ENCODE data around the gene HJURP.

GRCh38 chr2:233796254-233796653 is 58.1 kb downstream of the HJURP start:
- no peak for TF ChIP-seq CSDC2 (CRISPR knock-in tag; IDR thresholded peaks at IDR 0.05)
- no peak for TF ChIP-seq ZFP3 (CRISPR knock-in tag; IDR thresholded peaks at IDR 0.05)
- no peak for TF ChIP-seq TCF4 (CRISPR knock-in tag; IDR thresholded peaks at IDR 0.05; ENCODE audit: borderline replicate concordance)
- no peak for TF ChIP-seq RARB (CRISPR knock-in tag; IDR thresholded peaks at IDR 0.05)
- no peak for TF ChIP-seq ZNF8 (CRISPR knock-in tag; IDR thresholded peaks at IDR 0.05)
- TF ChIP-seq ZNF565 (CRISPR knock-in tag; conservative IDR thresholded peaks at IDR 0.05; ENCODE audit: low read depth), result no peak
- no peak for TF ChIP-seq BACH2 (CRISPR knock-in tag; IDR thresholded peaks at IDR 0.05; ENCODE audit: borderline replicate concordance)
- TF ChIP-seq TOX (CRISPR knock-in tag; IDR thresholded peaks at IDR 0.05; ENCODE audit: borderline replicate concordance), result no peak

Measured in SK-N-SH treated with all-trans-retinoic acid at 6 μM for 48 hours (cell line).